Measurements from ENCODE around the gene EPS8L2.

Gene EPS8L2

DNA sequence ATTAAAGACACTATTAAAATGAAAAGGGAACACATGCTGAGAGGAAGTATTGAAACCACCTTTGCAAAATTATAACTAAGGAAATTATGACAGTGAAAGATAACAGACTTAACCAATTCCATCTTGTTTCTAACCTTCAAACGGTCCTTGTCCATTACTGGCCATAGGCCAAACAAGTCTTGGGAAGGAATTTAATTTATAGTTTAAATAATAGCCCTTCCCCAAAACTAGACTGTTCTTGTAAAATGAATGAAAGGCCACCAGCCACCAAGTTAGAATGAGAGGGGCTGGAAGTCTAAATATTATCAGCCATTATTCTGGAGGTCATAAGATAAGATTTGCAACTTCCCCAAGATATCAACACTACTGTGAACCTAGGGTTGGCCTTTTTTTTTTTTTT is 39.4 kb downstream of the EPS8L2 start:
- in situ Hi-C loops (cut with MboI; ENCODE audit: low pct_unique_long_range_greater_than_20kb, low sequenced_read_pairs, unreplicated experiment) = no loop called here
- DNase-seq (ENCODE audit: low spot score) = no peak
- TF ChIP-seq, protein P1, sequence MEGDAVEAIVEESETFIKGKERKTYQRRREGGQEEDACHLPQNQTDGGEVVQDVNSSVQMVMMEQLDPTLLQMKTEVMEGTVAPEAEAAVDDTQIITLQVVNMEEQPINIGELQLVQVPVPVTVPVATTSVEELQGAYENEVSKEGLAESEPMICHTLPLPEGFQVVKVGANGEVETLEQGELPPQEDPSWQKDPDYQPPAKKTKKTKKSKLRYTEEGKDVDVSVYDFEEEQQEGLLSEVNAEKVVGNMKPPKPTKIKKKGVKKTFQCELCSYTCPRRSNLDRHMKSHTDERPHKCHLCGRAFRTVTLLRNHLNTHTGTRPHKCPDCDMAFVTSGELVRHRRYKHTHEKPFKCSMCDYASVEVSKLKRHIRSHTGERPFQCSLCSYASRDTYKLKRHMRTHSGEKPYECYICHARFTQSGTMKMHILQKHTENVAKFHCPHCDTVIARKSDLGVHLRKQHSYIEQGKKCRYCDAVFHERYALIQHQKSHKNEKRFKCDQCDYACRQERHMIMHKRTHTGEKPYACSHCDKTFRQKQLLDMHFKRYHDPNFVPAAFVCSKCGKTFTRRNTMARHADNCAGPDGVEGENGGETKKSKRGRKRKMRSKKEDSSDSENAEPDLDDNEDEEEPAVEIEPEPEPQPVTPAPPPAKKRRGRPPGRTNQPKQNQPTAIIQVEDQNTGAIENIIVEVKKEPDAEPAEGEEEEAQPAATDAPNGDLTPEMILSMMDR (IDR thresholded peaks at IDR 0.05; ENCODE audit: extremely low read depth, insufficient read depth, missing control alignments) = no peak

DNA sequence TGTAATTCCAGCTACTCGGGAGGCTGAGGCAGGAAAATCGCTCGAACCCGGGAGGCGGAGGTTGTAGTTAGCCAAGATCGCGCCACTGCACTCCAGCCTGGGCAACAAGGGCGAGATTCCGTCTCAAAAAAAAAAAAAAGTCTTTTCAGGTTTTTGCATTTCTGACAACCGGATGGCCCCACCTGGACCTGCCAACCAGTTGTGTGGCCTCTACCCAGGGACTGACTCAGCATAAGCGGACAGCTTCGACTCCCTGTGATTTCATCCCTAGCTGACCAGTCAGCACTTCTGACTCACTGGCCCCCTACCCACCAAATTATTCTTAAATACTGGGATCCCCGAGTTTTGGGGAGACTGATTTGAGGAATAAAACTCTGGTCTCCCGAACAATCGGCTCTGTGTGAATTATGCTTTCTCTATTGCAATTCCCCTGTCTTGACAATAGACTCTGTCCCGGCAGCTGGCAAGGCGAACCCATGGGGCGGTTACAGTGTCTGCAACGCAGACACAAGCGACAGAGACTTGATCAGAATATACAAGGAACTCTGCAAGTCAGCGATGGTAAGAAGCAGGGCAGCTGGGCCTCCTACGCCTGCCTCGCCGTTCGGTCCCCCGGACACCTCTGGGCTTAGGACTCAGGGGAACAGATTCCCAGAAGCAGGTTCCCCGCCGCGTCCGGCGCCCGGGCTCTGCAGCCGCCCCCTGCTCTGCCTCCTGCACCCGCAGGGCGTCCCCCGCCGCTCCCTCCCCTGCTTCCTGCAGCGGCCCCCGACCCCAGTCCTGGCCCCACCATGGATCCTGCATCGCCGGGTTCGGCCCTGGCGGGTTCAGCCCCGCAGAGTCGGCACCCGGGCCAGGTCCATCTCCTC is 40.5 kb downstream of the EPS8L2 start:
- TF ChIP-seq, protein P1 (IDR thresholded peaks at IDR 0.05; ENCODE audit: extremely low read depth, insufficient read depth, missing control alignments) = no peak
- in situ Hi-C loops (cut with MboI; ENCODE audit: low pct_unique_long_range_greater_than_20kb, low sequenced_read_pairs, unreplicated experiment) = no loop called here
- DNase-seq (ENCODE audit: low spot score) = peak; percentile 56

DNA sequence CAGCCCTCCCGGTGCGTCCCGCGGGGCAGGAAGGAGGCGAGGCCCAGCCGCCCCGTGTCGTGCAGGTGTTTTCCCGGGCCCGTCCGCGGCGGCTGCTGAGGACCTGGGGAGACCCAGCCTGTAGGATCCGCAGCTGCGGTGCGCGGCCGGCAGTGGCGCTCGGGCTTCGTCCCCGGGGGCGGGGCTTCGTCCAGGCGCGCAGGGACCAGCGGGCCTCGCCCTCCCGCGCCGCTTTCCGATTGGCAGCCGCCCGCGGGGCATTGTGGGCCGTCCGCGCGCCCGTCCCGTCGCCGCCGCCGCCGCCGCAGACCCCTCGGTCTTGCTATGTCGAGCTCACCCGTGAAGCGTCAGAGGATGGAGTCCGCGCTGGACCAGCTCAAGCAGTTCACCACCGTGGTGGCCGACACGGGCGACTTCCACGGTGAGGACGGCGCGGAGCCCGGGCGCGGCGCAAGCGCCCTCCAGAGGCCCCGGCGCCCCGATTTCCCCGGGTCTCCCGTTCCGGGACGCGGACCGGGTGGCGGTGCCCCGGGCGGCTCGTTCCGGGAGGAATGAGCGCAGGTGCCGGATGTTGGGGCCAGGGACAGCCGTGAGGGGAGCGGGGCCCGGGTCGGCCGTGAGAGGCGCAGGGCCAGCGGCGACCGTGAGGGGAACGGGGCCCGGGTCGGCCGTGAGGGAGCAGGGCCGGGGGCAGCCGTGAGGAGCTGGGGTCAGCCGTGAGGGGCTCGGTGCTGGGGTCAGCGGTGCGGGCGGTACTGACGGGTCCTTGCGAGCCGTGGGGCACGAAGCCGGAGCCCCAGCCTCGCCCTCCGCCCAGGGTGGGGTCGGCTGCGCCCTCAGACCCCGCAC is 41.4 kb downstream of the EPS8L2 start, which contains the start of gene TALDO1:
Gene TALDO1 (plus strand): TSS at position 307 of the 849 bp plus-strand sequence. CDS start 18 bp downstream, at position 325.
- TF ChIP-seq, protein P1 (IDR thresholded peaks at IDR 0.05; ENCODE audit: extremely low read depth, insufficient read depth, missing control alignments) = peak; percentile 28
- in situ Hi-C loops (cut with MboI; ENCODE audit: low pct_unique_long_range_greater_than_20kb, low sequenced_read_pairs, unreplicated experiment) = no loop called here
- DNase-seq (ENCODE audit: low spot score) = peak; percentile 98

DNA sequence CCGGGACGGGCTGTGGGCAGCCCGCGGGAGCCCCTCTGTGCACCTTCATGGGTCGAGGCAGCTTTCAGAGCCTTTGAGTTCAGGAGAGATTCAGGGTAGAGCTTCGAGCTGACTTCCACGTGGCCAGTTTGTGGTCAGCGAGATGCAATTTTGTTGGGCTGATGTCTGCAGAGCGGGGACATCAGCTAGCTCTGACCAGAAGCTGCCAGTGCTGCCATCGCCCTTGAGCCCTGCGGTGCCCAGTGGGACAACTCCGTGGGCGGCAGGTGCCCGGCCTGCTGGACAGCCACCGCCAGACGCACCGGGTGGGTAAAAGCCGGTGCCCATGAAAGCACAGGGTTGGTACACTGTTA is 42.0 kb downstream of the EPS8L2 start:
- in situ Hi-C loops (cut with MboI; ENCODE audit: low pct_unique_long_range_greater_than_20kb, low sequenced_read_pairs, unreplicated experiment) = no loop called here
- TF ChIP-seq, protein P1 (IDR thresholded peaks at IDR 0.05; ENCODE audit: extremely low read depth, insufficient read depth, missing control alignments) = no peak
- no peak for DNase-seq (ENCODE audit: low spot score)

DNA sequence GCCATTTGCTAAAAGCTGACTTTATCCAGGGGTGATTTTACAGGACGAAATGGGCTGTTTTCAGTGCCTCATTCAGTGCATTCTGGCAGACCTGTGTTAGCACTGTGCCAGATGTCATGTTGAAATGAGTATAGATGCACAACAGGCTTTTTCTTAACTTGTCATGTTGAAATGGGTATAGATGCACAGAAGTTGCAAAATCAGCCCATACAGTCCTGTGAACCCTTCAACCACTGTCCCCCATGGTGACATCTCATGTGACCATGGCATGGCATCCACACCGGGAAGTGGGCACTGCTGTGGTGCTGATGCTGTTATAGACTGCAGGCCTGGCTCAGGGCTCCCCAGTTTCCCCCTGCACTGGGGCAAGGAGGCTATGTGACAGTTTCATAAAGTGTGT is 43.7 kb downstream of the EPS8L2 start:
- TF ChIP-seq, protein P1 (IDR thresholded peaks at IDR 0.05; ENCODE audit: extremely low read depth, insufficient read depth, missing control alignments) = no peak
- no peak for DNase-seq (ENCODE audit: low spot score)
- in situ Hi-C loops (cut with MboI; ENCODE audit: low pct_unique_long_range_greater_than_20kb, low sequenced_read_pairs, unreplicated experiment) = no loop called here

DNA sequence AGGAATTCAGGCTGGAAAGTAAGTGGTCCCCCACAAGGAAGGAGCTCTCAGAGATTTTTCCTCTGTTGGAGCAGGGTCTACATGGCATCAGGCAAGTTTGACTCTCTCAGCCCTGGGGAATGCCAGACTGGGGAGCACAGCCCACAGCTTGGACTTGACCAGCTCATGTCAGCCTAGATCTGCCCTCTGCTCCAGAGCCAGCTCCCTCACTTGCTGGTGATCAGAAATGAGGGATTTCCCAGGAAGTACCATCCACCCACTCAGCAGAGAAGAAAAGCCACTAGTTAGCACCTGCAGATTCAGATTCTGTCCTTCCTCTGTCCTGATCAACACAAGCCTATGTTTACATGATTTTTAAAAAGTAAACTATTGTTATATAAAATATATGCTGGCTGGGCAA is 54.2 kb downstream of the EPS8L2 start:
- TF ChIP-seq, protein P1 (IDR thresholded peaks at IDR 0.05; ENCODE audit: extremely low read depth, insufficient read depth, missing control alignments) = no peak
- no peak for DNase-seq (ENCODE audit: low spot score)
- in situ Hi-C loops (cut with MboI; ENCODE audit: low pct_unique_long_range_greater_than_20kb, low sequenced_read_pairs, unreplicated experiment) = no loop called here
